ENCODE measurements around the gene PLVAP. TPM values are rescaled to one million over a fixed set of nuclear protein-coding genes. Genes with fewer than 3 reads are reported as not detected.

The PLVAP gene
- total RNA-seq, 4 donors from 2014 or later, result 11.5 to 45.1 (median 18.8) TPM

GRCh38 chr19:17335575-17335974 lies 41.6 kb downstream of the PLVAP start:
- TF ChIP-seq POLR2A (IDR thresholded peaks at IDR 0.05), result no peak
- TF ChIP-seq CTCF (IDR thresholded peaks at IDR 0.05 in 4 of 5, conservative IDR thresholded peaks at IDR 0.05 in 1 of 5), result no peak
- intact Hi-C loops (cut with DNase I; ENCODE audit: low total_unique reads), result loop anchor here (2.0 to 10.0 kb wide), 3 partner anchors 69 to 219 kb away; partner anchors contain the start of genes BABAM1, COLGALT1 and PGLS
- peak overlapping the region; percentile 82 to 93 (median 92) for H3K27ac ChIP-seq
- no peaks in the 10 kb centered on the region for H3K27me3 ChIP-seq
- ATAC-seq (no peak), DNase-seq (no peak)
- peaks cover 22 to 24% of the 10 kb centered on the region in 2 donors for H3K4me1 ChIP-seq
- in situ Hi-C loops (cut with MboI; ENCODE audit: low sequenced_read_pairs in 4 of 4), result no loop called here
- H3K4me3 ChIP-seq, result peak overlapping the region in 2 of 4 donors; percentile 70 to 100
- H3K9me3 ChIP-seq, result no peaks in the 10 kb centered on the region
- H3K36me3 ChIP-seq, result peaks cover 0 to 7% of the 10 kb centered on the region in 2 donors

GRCh38 chr19:17334414-17335409 lies 42.4 kb downstream of the PLVAP start, which contains the start of gene ANO8:
TSS of gene ANO8 (minus strand) at chr19:17334855. CDS start at chr19:17334670, 185 bp downstream.
- H3K9me3 ChIP-seq, result no peaks in the 10 kb centered on the region
- DNase-seq, result peak; percentile 87 to 88
- peak within 1 kb of the TSS; percentile 70 to 89 (median 80) for H3K4me3 ChIP-seq
- in situ Hi-C loops (cut with MboI; ENCODE audit: low sequenced_read_pairs in 4 of 4), result no loop called here
- H3K36me3 ChIP-seq, result peaks cover 0 to 7% of the 10 kb centered on the region in 2 donors
- peak within 1 kb of the TSS; percentile 74 to 93 (median 80) for H3K27ac ChIP-seq
- TF ChIP-seq POLR2A (IDR thresholded peaks at IDR 0.05) (peak in 1 of 2 donors; percentile 59), CTCF (IDR thresholded peaks at IDR 0.05 in 4 of 5, conservative IDR thresholded peaks at IDR 0.05 in 1 of 5) (peak in 1 of 5 experiments; percentile 15)
- H3K27me3 ChIP-seq, result no peaks in the 10 kb centered on the region
- ATAC-seq, result peak; percentile 71 to 75
- peaks cover 22 to 24% of the 10 kb centered on the region in 2 donors for H3K4me1 ChIP-seq
- intact Hi-C loops (cut with DNase I; ENCODE audit: low total_unique reads), result loop anchor here (2.0 to 10.0 kb wide), 3 partner anchors 68 to 220 kb away; partner anchors contain the start of genes BABAM1, COLGALT1 and PGLS

GRCh38 chr19:17333611-17334413 lies 43.3 kb downstream of the PLVAP start:
- in situ Hi-C loops (cut with MboI; ENCODE audit: low sequenced_read_pairs in 4 of 4), result no loop called here
- DNase-seq, result no peak
- Histone ChIP-seq H3K27ac (peak overlapping the region; percentile 65 to 81 (median 76)), H3K4me1 (peaks cover 22 to 24% of the 10 kb centered on the region in 2 donors), H3K9me3 (no peaks in the 10 kb centered on the region), H3K4me3 (peak overlapping the region; percentile 70 to 89 (median 80)), H3K27me3 (no peaks in the 10 kb centered on the region), H3K36me3 (peaks cover 0 to 2% of the 10 kb centered on the region in 2 donors)
- no peak for TF ChIP-seq POLR2A (IDR thresholded peaks at IDR 0.05)
- TF ChIP-seq CTCF (IDR thresholded peaks at IDR 0.05 in 4 of 5, conservative IDR thresholded peaks at IDR 0.05 in 1 of 5), result no peak
- no peak for ATAC-seq
- intact Hi-C loops (cut with DNase I; ENCODE audit: low total_unique reads), result loop anchor here (2.0 to 10.0 kb wide), 2 partner anchors 67 to 221 kb away; partner anchors contain the start of genes BABAM1 and COLGALT1
